HEK293T (cell line): ENCODE measurements around the gene GPR82.

ENCODE experiments used
- BHLHE40 ChIP-seq: fragments of 450-650 bp; IDR thresholded peaks from 2 replicates; pipeline ENCODE4 v1.6.1; 2016; ENCODE audit warnings: mild to moderate bottlenecking, moderate library complexity, borderline replicate concordance
- CTBP1 ChIP-seq: fragments of 450-650 bp; IDR thresholded peaks from 2 replicates; pipeline ENCODE4 v1.6.1; 2016; ENCODE audit warnings: borderline replicate concordance
- ELF4 ChIP-seq: fragments of 450-650 bp; IDR thresholded peaks from 2 replicates; pipeline ENCODE4 v1.6.1; 2017; ENCODE audit warnings: antibody characterized with exemption
- FOXM1 ChIP-seq: fragments of 450-650 bp; IDR thresholded peaks from 2 replicates; pipeline ENCODE4 v1.6.1; 2017; ENCODE audit warnings: mild to moderate bottlenecking, borderline replicate concordance
- L3MBTL2 ChIP-seq: fragments of 450-650 bp; conservative IDR thresholded peaks from 2 replicates; pipeline ENCODE4 v1.6.1; 2016; ENCODE audit warnings: mild to moderate bottlenecking
- LEF1 ChIP-seq: fragments of 450-650 bp; IDR thresholded peaks from 2 replicates; pipeline ENCODE4 v1.6.1; 2017; ENCODE audit warnings: mild to moderate bottlenecking, borderline replicate concordance
- SP1 ChIP-seq: fragments of 450-650 bp; IDR thresholded peaks from 2 replicates; pipeline ENCODE4 v1.6.1; 2017
- SUZ12 ChIP-seq: fragments of 450-650 bp; IDR thresholded peaks from 2 replicates; pipeline ENCODE4 v1.6.1; 2016; ENCODE audit warnings: mild to moderate bottlenecking
- TARDBP ChIP-seq: fragments of 450-650 bp; IDR thresholded peaks from 2 replicates; pipeline ENCODE4 v1.6.1; 2016
- TF ChIP-seq, protein P1 (sequence below): fragments of 450-650 bp; IDR thresholded peaks from 2 replicates; pipeline ENCODE4 v1.6.1; 2016

DNA sequence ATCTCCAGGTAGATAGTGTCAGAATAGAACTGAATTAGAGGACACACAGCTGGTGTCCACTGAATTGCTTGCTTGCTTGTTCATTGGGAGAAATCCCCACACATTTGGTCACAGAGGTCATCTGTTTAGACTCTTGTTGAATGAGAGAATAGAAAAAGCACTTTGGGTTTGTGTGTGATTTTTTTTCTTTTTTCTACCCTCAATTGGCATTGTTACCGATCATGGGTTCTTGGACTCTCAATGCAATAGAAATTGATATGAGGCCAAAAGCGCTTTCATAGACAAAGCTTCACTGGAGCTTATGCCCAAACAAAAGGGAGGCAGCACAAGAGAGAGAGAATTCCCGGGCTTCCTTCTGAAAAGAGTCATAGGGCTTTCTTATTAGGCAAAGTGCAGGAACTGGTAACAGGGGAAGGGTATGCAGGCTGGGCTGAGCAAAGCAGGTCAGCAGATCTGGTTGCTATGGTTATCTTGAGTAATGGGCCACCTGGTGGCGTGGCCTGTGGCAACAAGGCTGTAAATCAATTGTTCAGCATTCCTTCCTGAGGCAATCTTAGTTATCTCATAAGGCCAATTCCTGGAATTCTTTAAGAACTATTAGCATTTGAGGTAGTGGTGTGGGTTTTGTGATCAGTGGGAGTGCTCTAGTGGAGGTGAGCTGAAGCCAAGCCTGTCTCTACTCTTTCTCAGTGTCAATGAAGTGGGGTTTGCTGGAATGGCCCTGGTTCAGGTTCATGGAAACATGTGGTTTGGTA lies 5.3 kb upstream of the GPR82 start:
- TF ChIP-seq L3MBTL2 (no peak), BHLHE40 (no peak), SUZ12 (no peak), FOXM1 (no peak), SP1 (no peak), CTBP1 (no peak), TARDBP (no peak), ELF4 (no peak), LEF1 (no peak)
- TF ChIP-seq, protein P1, sequence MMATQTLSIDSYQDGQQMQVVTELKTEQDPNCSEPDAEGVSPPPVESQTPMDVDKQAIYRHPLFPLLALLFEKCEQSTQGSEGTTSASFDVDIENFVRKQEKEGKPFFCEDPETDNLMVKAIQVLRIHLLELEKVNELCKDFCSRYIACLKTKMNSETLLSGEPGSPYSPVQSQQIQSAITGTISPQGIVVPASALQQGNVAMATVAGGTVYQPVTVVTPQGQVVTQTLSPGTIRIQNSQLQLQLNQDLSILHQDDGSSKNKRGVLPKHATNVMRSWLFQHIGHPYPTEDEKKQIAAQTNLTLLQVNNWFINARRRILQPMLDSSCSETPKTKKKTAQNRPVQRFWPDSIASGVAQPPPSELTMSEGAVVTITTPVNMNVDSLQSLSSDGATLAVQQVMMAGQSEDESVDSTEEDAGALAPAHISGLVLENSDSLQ: 0 out of 2 replicates have a peak, but pooled peaks have one; percentile 16
